Embryonic facial prominence (tissue), 1 donor: ENCODE measurements around the gene CROCC.
"Not testable (repeated sequence)": the region's sequence is repeated elsewhere in the genome, so short reads cannot be mapped to it uniquely, and the experiment has no call there.

Experiments
- DNase-seq: peaks from one replicate; pipeline ENCODE4 v3.0.0-alpha.2; 2016; ENCODE audit errors: extremely low spot score

CROCC gene

DNA sequence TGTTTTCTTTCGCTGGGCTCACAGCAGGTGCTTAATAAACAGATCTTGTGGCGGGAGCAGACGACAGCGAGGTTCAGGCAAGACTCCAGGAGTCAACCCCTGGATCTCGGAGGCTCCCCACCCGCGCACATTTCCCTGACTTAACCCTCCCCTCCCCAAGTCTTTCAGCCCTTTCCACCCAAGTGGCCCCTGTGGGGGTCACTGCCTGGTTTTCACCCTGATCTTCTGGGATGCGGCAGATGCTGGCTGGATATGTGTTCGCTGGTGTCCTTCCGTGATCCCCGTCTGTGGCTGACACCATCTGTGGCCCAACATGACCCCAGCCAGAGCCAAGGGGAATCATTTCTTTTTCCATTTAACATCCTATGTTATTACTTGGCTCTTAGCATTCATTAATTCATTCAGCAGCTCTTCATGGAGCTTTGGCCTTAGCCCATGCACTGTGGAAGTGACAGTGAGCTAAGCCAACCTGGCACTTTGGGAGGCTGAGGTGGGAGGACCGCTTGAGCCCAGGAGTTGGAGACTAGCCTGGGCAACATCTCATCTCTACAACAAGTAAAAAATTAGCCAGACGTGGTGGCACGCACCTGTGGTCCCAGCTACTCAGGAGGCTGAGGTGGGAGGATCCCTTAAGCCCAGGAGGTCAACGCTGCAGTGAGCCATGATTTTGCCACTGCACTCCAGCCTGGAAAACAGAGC, 6.7 kb upstream of the CROCC start:
- not testable (repeated sequence) for DNase-seq

DNA sequence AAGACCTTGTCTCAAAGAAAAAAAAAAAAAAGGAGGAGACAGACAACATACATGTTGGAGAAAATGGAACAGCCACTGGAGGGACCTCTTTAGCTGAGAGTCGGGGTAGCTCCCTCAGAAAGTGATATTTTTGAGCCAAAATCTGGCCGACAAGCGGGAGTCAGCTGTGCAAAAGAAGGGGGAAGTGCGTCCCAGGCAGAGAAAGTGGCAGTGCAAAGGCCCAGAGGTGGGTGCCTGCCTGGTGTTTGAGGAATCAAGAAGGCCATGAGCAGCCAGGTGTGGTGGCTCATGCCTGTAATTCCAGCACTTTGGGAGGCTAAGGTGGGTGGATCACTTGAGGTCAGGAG, 6.1 kb upstream of the CROCC start:
- DNase-seq, result no peak

DNA sequence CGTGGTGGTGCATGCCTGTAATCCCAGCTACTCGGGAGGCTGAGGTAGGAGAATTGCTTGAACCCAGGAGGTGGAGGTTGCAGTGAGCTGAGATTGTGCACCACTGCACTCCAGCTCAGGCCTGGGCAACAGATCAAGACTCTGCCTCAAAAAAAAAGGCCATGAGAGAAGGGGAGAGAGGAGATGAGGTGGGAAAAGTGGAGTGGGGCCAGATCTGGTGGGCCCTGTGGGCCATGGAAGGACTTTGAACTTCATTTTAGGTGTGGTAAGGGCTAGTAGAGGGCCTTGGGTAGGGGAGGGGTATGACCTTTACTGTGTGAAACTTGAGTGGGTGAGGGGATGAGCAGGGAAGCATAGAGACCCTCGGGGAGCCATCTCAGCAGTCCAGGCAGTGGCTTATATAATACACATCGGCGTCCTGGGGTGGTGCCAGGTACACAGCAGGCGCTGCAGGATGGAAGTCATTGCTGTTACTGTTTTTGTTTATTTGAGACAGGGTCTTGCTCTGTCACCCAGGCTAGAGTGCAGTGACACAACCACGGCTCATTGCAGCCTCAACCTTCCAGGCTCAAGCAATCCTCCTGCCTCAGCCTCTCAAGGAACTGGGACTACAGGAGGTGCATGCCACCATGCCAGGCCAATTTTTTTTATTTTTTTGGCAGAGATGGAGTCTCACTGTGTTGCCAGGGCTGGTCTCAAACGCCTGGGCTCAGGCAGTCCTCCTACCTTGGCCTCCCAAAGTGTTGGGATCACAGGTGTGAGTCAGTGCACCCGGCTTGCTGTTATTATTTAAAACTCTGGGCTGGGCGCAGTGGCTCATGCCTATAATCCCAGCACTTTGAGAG, 5.5 kb upstream of the CROCC start:
- DNase-seq, result not testable (repeated sequence)

DNA sequence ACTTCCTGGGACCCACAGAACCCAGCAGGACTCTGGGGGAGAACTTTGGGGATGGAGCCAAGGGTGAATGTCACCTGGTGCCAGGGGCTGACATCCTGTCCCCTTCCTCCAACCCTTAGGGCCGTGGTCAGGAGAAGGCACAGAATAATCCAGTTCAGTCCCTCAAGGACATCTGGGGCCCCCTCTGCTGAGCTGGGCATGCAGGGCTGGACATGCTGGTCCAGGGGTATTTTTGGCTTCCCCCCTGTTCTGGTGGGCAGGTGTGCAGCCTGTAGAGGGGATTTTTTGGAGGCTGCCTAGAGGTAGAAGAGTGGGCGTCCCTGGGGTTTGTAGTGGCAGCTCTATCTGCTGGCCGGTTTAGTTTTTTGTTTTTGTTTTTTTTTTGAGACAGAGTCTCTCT, 3.4 kb upstream of the CROCC start:
- DNase-seq, result no peak

DNA sequence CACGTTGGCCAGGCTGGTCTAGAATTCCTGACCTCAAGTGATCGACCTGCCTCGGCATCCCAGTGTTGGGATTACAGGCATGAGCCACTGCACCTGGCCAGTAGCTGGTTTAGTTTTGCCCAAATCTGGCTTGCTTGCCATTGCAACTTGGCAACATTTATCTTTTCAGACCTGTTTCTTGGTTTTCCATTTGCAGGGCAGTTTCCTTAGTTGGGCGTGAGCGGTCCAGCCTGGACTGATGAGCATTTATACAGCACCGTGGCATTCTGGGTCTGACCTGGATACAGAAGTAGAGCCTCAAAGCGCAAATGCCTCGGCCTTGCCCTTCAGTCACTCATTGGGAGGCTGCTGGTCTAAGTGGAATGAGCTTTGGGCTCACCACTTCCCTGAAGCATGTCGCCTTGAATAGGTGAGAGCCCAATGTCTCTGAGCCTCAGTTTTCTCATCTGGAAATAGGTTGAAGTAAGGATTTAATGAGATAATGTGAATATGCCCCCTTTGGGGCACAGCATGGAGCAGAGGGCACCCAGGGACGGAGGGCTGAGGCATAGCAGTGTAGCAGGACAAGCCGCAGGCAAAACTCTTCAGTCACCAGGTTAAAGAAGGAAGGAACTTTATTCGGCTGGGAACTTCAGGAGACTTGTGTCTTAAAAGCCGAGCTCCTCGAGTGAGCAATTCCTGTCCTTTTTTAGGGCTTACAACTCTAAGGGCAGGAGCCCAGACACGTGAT, 2.6 kb upstream of the CROCC start:
- DNase-seq, result not testable (repeated sequence)

DNA sequence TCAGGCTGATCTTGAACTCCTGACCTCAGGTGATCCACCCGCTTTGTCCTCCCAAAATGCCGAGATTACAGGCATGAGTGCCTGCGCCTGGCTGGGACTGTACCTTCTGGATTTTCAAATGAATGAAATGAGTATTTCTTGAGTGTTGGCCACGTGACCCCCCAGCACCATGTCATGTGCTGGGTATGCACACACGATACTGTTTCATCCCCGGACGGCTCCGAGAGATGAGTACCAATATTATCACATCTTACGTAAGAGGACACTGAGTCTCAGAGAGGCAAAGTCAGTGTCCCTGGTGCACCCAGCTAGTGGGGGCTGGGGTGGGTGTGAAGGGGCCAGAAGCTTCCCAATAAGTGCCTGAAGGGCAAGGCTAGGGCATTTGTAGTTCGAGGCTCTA, 780 bp upstream of the CROCC start:
- no peak for DNase-seq

DNA sequence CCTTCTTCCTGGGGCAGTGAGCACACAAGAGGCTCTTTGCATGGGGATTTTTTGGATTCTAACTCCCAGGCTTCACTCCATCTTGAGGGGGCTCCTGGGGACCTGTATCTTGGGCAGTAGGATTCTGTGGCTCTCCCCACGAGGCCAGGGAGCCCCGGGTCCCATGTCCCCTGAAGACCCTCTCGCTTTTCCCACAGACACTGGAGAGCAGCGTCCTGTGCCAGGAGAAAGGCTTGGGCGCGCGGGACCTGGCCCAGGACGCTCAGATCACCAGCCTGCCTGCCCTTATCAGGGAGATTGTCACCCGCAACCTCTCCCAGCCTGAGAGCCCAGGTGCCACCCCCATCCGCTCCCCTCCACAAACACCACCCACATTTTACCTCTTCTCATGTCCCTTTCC, 735 bp downstream of the CROCC start:
- no peak for DNase-seq

DNA sequence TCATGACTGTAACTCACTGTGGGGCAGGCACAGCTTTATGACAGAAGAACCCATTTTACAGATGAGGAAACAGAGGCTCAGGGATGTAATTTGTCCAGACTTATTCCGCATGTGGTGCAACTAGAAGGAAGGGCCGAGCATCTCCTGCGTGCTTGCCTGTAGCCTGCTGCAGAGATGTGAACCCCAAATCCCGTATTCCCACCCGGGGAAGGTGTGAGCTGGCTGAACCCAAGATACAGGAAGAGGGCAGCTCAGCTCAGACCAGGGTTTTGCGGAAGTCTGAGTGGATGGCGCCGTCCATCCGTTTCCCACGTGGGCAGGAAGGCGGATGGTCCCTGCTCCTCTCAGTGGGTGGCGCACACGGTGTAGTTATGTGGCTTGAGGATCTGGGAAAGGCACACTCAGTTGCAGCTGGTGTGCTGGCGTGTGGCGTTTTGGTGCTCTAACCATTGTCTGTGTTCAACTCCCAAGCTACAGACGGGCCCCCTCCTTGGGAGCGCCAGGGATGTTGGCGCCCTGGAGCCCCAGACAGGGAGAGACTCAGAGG, 1.2 kb downstream of the CROCC start:
- DNase-seq, result no peak

DNA sequence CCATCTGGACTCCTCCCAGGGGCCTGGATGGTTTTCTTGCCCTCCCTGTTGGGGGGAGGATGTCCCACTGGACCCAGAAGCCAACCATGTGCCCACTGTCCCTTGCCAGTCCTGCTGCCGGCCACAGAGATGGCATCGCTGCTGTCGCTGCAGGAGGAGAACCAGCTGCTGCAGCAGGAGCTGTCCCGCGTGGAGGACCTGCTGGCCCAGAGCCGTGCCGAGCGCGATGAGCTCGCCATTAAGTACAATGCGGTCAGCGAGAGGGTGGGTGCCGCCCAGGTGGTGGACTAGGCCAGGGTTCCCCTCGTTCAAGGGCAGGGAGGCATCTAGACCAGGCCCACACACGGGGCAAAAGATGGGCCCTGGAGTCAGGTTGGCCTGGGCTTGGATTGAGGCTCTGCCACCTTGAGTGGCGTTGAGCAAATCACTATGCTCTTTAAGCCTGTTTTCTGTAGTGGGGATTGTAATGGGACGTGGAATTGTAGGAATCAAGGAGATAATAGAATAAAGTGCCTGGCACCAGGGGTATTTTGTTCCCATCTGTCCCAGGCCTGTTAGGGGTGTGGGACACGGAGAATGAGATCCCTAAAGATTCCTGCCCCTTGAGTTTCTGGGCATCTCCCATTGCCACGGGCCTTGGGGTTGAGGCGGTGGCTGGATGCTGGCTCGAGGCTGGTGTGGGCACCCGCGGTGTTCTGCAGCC, 2.6 kb downstream of the CROCC start:
- no peak for DNase-seq

DNA sequence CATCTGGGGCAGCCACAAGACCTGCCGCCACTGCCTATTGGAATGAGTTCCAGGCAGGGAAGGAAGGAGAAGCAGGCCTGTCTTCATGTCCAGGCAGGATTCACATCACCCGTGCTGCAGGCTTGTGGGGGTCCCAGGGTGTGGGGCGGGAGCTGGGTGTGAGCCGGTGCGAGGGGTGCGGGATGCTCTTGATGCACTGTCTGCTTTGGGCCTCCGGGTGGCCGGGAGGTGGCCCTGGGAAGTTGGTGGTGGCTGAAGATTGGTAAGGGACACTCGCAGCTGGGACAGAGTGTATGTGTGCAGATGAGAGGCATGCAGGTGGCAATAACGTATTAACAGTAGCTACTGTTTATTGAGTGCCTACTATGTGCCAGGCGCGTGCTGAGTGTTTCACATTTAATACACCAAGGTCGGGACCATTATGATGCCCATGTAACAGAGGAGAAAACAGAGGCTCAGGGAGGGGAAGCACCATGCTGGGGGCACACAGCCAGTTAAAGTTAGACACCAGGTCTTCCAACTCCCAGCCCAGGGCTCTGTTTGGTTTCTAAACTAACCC, 3.3 kb downstream of the CROCC start:
- DNase-seq, result no peak

DNA sequence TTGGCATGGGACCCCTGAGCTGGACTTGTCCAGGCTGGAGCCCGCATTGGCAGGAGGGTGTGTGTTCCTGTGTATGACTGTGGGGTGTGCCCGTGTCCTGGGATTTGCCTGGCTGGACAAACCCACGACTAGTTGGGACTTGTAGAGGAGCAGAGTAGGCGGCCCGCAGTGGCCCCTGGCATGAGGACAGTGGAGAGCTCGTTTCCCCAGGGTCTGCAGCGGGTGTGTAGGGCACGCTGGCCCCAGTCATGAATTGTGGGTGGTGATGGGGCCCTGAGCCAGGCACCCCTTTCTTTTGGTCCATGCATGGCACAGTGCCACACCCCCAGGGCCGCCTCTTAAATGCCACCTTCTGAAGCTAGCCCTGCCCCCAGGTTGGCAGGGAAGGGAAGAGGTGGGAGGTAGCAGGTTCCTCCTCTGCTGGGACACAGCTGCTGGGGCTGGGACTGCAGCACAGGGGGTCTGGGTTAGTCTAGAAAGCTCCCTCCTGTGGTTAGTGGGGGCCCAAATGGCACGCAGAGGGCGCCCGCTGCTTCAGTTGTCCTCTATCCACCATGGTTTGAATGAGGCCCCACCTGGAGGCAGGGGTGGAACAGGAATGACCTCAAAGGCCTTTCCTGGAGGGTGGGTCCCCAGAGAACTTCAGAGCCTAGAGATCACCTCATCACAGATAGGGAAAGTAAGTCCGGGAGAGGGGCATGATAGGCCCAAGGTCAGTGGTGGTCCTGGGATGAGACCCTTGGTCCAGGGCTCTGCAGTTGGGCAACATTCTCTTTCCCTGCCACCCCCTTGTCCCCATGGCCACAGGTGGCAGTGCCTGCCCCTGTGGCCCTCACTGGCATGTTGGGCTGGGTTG, 4.1 kb downstream of the CROCC start:
- no peak for DNase-seq

DNA sequence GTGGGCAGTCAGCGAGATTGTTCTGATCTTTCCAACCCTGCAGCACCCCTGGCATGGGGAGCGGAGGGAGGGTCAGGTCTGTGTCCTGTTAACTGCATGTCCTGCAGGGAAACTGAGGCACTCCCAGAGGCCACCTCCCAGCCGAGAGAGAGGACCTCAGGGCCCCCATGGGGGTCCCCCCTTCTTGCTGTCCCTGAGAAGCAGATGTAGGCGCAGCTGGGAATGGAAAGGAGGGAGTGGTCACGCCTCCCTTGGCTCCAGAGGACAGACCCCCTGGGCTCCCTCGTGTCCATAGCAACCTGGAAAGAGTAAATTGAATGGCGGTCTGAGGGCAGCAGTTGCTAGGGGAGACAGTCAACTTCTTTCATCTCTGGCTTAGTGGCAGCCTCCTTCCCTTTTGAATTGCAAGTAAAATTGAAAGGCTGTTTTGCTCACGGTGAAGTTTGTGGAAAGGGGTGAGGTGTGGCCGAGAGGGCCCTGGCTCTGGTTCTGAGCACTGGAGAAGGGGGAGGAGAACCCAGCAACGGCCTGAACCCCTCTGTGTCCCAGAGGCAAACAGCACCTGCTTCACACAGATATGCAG, 4.9 kb downstream of the CROCC start:
- DNase-seq, result peak; percentile 74

DNA sequence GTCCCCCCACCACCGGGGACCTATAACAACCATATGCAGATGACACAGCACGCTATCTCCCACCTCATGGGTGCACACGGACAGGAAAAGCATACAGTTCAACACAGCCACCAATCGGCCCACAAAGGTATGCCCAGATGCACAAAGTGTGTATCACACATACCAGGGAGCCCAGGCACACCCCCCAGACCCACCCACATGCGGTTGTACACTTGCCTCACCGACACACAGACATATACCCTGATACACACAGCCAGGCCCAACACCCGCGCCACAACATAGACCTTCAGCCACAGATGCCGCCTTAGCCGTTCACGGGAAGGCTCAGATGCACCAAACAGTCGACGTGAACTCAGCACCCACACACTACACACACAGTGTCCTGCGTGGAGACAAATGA, 5.5 kb downstream of the CROCC start:
- DNase-seq, result no peak

DNA sequence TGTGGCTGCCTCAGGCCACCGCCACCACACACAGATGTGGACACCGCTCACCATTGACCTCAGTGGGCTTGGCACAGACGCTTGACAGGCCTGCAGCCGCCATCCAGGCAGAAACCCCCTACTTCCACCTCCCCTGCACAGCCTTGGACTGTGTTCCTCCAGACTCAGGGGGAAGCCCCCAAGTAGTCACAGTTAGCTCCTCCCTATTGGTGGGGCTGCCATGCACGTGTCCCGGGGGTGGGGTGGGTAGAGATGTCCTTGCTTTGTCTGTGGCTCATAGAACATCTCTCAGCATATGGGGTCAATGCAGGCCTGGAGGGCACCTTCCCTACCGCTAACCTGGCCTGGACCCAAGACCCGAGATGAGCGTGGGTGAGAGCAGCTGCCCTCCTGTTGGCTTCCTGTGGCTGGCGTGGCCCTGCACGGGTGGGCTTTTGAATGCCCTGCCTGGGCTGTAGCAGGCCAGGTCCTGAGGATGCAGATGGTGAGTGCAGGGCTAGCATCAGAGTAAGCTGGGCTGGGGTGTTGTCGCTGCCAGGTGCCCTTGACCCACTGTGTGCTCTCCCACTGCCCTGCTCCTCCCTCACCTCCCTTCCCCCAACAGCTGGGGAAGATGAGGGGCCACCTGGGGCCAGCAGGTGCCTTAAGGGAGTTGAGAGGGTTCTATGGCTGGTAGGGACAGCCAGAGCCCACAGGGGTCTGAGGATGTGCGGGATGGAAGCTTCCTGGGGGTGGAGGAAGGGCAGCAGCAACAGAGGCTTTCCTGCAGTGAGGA, 6.2 kb downstream of the CROCC start:
- DNase-seq, result no peak

DNA sequence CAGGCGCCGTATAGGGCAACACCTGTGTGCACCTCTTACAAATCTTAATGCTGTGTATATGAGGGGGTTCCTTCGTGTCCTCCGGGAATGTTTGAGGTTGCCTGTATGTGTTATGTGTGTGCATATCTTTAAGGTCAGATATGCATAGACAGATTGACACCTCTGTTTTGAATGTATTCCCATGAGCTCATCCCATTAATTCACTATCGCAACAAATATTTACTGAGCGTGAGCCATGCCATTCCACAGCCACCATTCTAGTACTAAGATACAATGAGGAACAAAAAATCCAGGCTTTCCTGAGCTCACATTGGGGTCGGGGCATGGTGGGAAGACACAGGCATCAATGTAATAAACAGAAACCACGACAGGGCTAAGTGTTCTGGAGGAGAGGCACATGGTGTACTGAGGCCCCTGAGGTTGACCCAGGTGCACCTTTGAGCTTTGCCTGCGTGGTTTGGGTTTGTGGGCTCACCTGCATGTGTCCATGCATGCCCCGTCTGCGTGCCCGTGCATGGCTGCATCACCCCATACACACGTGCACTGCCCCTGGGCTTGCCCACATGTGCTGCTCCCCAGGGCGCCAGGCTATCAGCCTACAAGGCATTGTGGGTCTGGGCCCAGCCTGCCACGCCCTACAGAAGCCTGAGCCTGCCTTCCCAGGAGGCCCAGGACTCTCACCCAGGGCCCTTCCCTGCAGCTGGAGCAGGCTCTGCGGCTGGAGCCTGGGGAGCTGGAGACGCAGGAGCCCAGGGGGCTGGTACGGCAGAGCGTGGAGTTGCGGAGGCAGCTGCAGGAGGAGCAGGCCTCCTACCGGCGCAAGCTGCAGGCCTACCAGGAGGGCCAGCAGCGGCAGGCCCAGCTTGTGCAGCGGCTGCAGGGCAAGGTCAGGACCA, 7.7 kb downstream of the CROCC start:
- DNase-seq, result not testable (repeated sequence)

DNA sequence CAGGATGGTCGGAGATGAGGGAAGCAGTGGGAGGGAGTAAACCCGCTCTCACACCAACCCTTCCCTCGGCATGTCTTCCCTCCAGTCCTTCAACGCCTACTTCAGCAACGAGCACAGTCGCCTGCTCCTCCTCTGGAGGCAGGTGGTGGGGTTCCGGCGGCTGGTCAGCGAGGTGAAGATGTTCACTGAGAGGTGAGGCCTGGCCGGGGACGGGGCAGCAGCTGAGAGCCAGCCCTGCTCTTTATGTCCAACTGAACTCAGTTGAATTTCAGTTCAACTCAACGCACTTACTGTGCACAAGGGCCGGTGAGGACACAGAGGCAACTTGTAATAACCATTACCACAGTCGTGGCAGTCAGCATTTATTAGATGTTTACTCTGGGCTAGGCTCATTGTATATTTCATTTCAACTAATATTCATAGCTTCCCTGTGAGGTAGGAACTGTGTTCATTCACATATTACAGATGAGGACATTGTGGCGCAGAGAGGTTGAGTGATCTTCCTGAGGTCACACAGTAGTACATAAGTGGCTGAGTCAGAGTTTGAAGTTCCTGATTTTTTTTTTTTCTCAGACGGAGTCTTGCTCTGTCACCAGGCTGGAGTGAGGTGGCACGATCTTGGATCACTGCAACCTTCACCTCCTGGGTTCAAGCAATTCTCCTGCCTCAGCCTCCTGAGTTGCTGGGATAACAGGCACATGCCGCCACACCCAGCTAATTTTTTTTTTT, 9.6 kb downstream of the CROCC start:
- not testable (repeated sequence) for DNase-seq

DNA sequence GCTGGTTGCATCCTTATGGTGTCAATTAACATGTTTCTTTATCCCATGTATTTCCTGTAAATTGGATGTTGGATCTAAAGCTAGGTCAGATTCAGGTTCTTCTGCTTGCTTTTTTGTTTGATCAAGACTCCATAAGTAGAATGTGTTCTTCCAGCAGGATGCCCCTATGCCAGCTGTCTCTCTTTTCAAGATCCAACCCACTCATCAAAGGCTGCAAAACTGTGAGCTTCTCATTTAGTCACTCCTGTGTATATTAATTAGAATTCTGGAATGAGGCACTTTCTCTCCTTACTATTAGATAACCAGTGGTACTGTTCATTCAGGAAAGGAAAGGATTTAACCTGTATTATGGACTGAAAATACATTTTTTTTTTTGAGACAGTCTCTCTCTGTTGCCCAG, 12.2 kb downstream of the CROCC start:
- DNase-seq, result not testable (repeated sequence)

DNA sequence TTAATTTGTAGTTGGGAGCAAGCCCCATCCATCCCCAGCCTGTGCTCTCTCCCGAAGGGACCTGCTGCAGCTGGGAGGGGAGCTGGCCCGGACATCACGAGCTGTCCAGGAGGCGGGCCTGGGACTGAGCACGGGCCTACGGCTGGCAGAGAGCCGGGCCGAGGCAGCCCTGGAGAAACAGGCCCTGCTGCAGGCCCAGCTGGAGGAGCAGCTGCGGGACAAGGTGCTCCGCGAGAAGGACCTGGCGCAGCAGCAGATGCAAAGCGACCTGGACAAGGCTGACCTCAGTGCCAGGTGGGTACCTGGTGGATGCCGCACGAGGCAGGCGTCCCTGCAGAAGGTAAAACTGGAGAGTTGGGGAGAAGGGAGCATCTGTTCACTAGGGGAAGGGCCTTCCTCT, 14.8 kb downstream of the CROCC start:
- DNase-seq, result not testable (repeated sequence)
